CD14-positive monocyte (primary cell): ENCODE data around the gene EEF1AKMT1. TPM values are rescaled to one million over a fixed set of nuclear protein-coding genes. Genes with fewer than 3 reads are reported as not detected.

ENCODE experiments used
- DNase-seq, 3 donors: peaks; one replicate each; pipeline ENCODE4 v3.0.0-alpha.2; 2011 to 2022
- H2AFZ ChIP-seq: 2 replicates; pipeline ENCODE4 v1.6.0; 2012; ENCODE audit warnings: mild to moderate bottlenecking, low read depth, low read length, inconsistent platforms; ENCODE audit not compliant: insufficient read depth, poor library complexity, severe bottlenecking
- H3K27ac ChIP-seq, 2 donors: 1 replicate in 1 of 2; 2 replicates in 1 of 2; pipeline ENCODE4 v1.5.1; 2012 to 2013; ENCODE audit warnings: low read length in 2 of 2, control low read depth in 1 of 2, inconsistent platforms in 1 of 2, low read depth in 1 of 2, mild to moderate bottlenecking in 1 of 2
- H3K27me3 ChIP-seq, 2 donors: one replicate each; pipeline versions ENCODE4 v1.6.0 to v1.6.1; 2011 to 2013; ENCODE audit warnings: low read length in 2 of 2; ENCODE audit not compliant: control insufficient read depth in 2 of 2, insufficient read depth in 2 of 2
- H3K36me3 ChIP-seq, 2 donors: replicated peaks in 1 of 2; 1 replicate in 1 of 2; 2 replicates in 1 of 2; pipeline versions ENCODE4 v1.5.1 to v1.6.1; 2012 to 2013; ENCODE audit warnings: low read length in 2 of 2, control low read depth in 1 of 2, inconsistent platforms in 1 of 2, mild to moderate bottlenecking in 1 of 2; ENCODE audit not compliant: insufficient read depth in 2 of 2, control insufficient read depth in 1 of 2
- H3K4me1 ChIP-seq, 2 donors: 1 replicate in 1 of 2; 2 replicates in 1 of 2; pipeline versions ENCODE4 v1.5.1 to v1.6.1; 2012 to 2013; ENCODE audit warnings: low read length in 2 of 2, control low read depth in 1 of 2, inconsistent platforms in 1 of 2, mild to moderate bottlenecking in 1 of 2, moderate library complexity in 1 of 2; ENCODE audit not compliant: insufficient read depth in 2 of 2, control insufficient read depth in 1 of 2
- H3K4me2 ChIP-seq: replicated peaks from 2 replicates; pipeline ENCODE3; 2012; ENCODE audit warnings: low read length, moderate library complexity, mild to moderate bottlenecking; ENCODE audit not compliant: poor library complexity, severe bottlenecking; ENCODE audit errors: extremely low read depth
- H3K4me3 ChIP-seq, 3 experiments: fragments of 200-600 bp in 1 of 3; sonication (generic) in 1 of 3; replicated peaks in 1 of 3; 1 replicate in 2 of 3; 2 replicates in 1 of 3; pipeline ENCODE4 v1.5.1; 2011 to 2013; ENCODE audit warnings: low read length in 3 of 3, mild to moderate bottlenecking in 3 of 3, control low read depth in 2 of 3, low read depth in 2 of 3, inconsistent platforms in 1 of 3, moderate library complexity in 1 of 3
- H3K79me2 ChIP-seq: 2 replicates; pipeline ENCODE4 v1.6.0; 2012; ENCODE audit warnings: mild to moderate bottlenecking, control low read depth, inconsistent platforms, low read length, moderate library complexity; ENCODE audit not compliant: insufficient read depth
- H3K9ac ChIP-seq: 2 replicates; pipeline ENCODE4 v1.6.0; 2017; ENCODE audit warnings: low read length, mild to moderate bottlenecking; ENCODE audit not compliant: insufficient read depth, poor library complexity, severe bottlenecking
- H3K9me3 ChIP-seq, 2 donors: replicated peaks in 1 of 2; 1 replicate in 1 of 2; 2 replicates in 1 of 2; pipeline versions ENCODE4 v1.5.1 to v1.6.1; 2012 to 2013; ENCODE audit warnings: low read length in 2 of 2, control low read depth in 1 of 2; ENCODE audit not compliant: control insufficient read depth in 1 of 2, insufficient read depth in 1 of 2
- H4K20me1 ChIP-seq: 2 replicates; pipeline ENCODE4 v1.6.0; 2012; ENCODE audit warnings: mild to moderate bottlenecking, low read length, control low read depth, moderate library complexity; ENCODE audit not compliant: insufficient read depth
- H3K27ac Mint-ChIP-seq, 7 donors: one replicate each; pipeline ENCODE4 v1.8.0; 2020; ENCODE audit warnings: mild to moderate bottlenecking in 7 of 7, mixed read lengths in 7 of 7, moderate library complexity in 6 of 7, inconsistent platforms in 2 of 7
- H3K27me3 Mint-ChIP-seq, 3 donors: one replicate each; pipeline ENCODE4 v1.8.0; 2021 to 2022; ENCODE audit warnings: low read depth in 3 of 3, mild to moderate bottlenecking in 3 of 3, mixed read lengths in 3 of 3, moderate library complexity in 3 of 3, inconsistent platforms in 1 of 3
- H3K36me3 Mint-ChIP-seq, 2 donors: one replicate each; pipeline ENCODE4 v1.8.0; 2020; ENCODE audit warnings: mixed read lengths in 2 of 2, inconsistent platforms in 1 of 2, mild to moderate bottlenecking in 1 of 2
- H3K4me1 Mint-ChIP-seq: one replicate; pipeline ENCODE4 v1.8.0; 2020; ENCODE audit warnings: mild to moderate bottlenecking, mixed read lengths
- H3K4me3 Mint-ChIP-seq, 2 donors: one replicate each; pipeline ENCODE4 v1.8.0; 2020; ENCODE audit warnings: mild to moderate bottlenecking in 2 of 2, mixed read lengths in 2 of 2, moderate library complexity in 1 of 2
- H3K9me3 Mint-ChIP-seq, 7 donors: one replicate each; pipeline ENCODE4 v1.8.0; 2020 to 2022; ENCODE audit warnings: mixed read lengths in 7 of 7, mild to moderate bottlenecking in 6 of 7, moderate library complexity in 6 of 7, inconsistent platforms in 2 of 7
- CTCF ChIP-seq: fragments of 200-600 bp; IDR thresholded peaks from one replicate; pipeline ENCODE4 v1.8.0; 2022; ENCODE audit warnings: antibody characterized with exemption, mild to moderate bottlenecking
- WGBS: methylation state at CpG from one replicate; pipeline ENCODE4 v1.1.5; 2013; ENCODE audit warnings: missing lambda C conversion rate; ENCODE audit not compliant: insufficient coverage; 5-methylcytosine and 5-hydroxymethylcytosine counted together
- intact Hi-C, 2 donors: fragments of 100-400 bp; cut with micrococcal nuclease; formaldehyde crosslinking; loops; one replicate each; pipeline versions ENCODE4 v1.15.0 to v1.15.1; 2023
- polyA plus RNA-seq, 3 donors: library from polyadenylated mRNA; depleted of rRNA in 1 of 3; unstranded in 2 of 3; stranded (reverse) in 1 of 3; fragments of 300-500 nt in 2 of 3; fragments of >200 nt in 1 of 3; fragmentation: Illumina TruSeq in 2 of 3; gene quantifications; 1 replicate in 2 of 3; 2 replicates in 1 of 3; pipeline ENCODE4 v1.2.3, GENCODE V29; 2012 to 2021

The EEF1AKMT1 gene
- polyA plus RNA-seq, 3 donors, result 1.7 to 4.2 (median 4.2) TPM

GRCh38 chr13:20699715-20700114, 74.0 kb downstream of the EEF1AKMT1 start:
- Histone ChIP-seq H3K4me1 (peaks cover 11 to 12% of the 10 kb centered on the region in 2 donors), H3K4me3 (no peak overlapping the region), H3K9ac (no peak overlapping the region), H3K9me3 (peaks cover 0 to 3% of the 10 kb centered on the region in 2 donors), H3K4me2 (no peak overlapping the region), H4K20me1 (no peaks in the 10 kb centered on the region), H2AFZ (no peak overlapping the region), H3K79me2 (no peaks in the 10 kb centered on the region), H3K27me3 (peaks cover 22 to 28% of the 10 kb centered on the region in 2 donors), H3K27ac (no peak overlapping the region), H3K36me3 (no peaks in the 10 kb centered on the region)
- H3K36me3 Mint-ChIP-seq, result peaks cover 0 to 2% of the 10 kb centered on the region in 2 donors
- H3K27me3 Mint-ChIP-seq, result peaks cover 29 to 39% (median 36%) of the 10 kb centered on the region in 3 donors
- peaks cover 0 to 8% (median 4%) of the 10 kb centered on the region in 7 donors for H3K9me3 Mint-ChIP-seq
- no peak for DNase-seq
- intact Hi-C loops, result loop anchor here in 1 of 2 donors (10.0 kb wide), 1 partner anchor 205 kb away; no protein-coding TSS in a partner anchor
- H3K4me1 Mint-ChIP-seq, result peaks cover 22% of the 10 kb centered on the region
- TF ChIP-seq CTCF, result no peak
- no peak overlapping the region for H3K4me3 Mint-ChIP-seq
- WGBS, result 98% methylated on average over 7 of the region's 9 CpGs
- no peak overlapping the region for H3K27ac Mint-ChIP-seq

- Histone ChIP-seq H3K9me3 (no peaks in the 10 kb centered on the region), H3K36me3 (no peaks in the 10 kb centered on the region), H3K79me2 (no peaks in the 10 kb centered on the region), H3K4me2 (no peak overlapping the region), H3K9ac (no peak overlapping the region), H2AFZ (no peak overlapping the region), H3K27me3 (peaks cover 0 to 2% of the 10 kb centered on the region in 2 donors), H4K20me1 (no peaks in the 10 kb centered on the region), H3K4me1 (no peaks in the 10 kb centered on the region), H3K27ac (no peak overlapping the region), H3K4me3 (no peak overlapping the region)
- Mint-ChIP-seq H3K9me3 (peaks cover 0 to 2% (median 0%) of the 10 kb centered on the region in 7 donors), H3K4me3 (no peak overlapping the region), H3K27me3 (peaks cover 4 to 12% (median 10%) of the 10 kb centered on the region in 3 donors), H3K27ac (no peak overlapping the region), H3K4me1 (peaks cover 7% of the 10 kb centered on the region), H3K36me3 (no peaks in the 10 kb centered on the region)
- DNase-seq, result no peak
- WGBS, result no CpG with 5 or more reads among the region's 4 CpGs
- intact Hi-C loops, result loop anchor here in 1 of 2 donors (10.0 kb wide), 1 partner anchor 201 kb away; no protein-coding TSS in a partner anchor
- no peak for TF ChIP-seq CTCF
Observed at GRCh38 chr13:20696073-20696472, 77.7 kb downstream of the EEF1AKMT1 start.
